Stimulated activated CD4-positive, alpha-beta T cell treated with anti-CD3 and anti-CD28 coated beads, Interleukin-4, amount 100 ng/mL, for 48 hours (primary cell): Measurements from ENCODE around the gene CYTH3.
A peak's percentile ranks its signal among the peaks of the same experiment; 100 is the strongest.
"Not testable (repeated sequence)": the region's sequence is repeated elsewhere in the genome, so short reads cannot be mapped to it uniquely, and the experiment has no call there.

Experiments
- DNase-seq, 2 donors: peaks; one replicate each; pipeline ENCODE4 v3.0.0-alpha.2; 2020; ENCODE audit warnings: low read depth in 2 of 2

CYTH3 gene

DNA sequence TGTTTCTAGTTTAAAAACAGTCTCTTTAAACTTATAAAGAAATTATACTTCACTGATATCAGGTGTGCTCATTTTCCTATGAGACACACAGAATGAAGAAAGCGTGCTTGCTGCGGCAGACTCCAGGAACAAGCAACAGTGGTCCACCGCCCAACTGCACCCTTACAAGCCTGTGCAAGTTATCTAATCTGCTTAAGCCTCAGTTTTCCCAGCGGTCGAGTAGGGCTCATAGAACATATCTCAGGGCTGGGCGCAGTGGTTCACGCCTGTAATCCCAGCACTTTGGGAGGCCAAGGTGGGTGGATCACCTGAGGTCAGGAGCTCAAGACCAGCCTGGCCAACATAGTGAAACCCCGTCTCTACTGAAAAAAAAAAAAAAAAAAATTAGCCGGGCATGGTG lies 43.1 kb downstream of the CYTH3 start:
- not testable (repeated sequence) for DNase-seq

DNA sequence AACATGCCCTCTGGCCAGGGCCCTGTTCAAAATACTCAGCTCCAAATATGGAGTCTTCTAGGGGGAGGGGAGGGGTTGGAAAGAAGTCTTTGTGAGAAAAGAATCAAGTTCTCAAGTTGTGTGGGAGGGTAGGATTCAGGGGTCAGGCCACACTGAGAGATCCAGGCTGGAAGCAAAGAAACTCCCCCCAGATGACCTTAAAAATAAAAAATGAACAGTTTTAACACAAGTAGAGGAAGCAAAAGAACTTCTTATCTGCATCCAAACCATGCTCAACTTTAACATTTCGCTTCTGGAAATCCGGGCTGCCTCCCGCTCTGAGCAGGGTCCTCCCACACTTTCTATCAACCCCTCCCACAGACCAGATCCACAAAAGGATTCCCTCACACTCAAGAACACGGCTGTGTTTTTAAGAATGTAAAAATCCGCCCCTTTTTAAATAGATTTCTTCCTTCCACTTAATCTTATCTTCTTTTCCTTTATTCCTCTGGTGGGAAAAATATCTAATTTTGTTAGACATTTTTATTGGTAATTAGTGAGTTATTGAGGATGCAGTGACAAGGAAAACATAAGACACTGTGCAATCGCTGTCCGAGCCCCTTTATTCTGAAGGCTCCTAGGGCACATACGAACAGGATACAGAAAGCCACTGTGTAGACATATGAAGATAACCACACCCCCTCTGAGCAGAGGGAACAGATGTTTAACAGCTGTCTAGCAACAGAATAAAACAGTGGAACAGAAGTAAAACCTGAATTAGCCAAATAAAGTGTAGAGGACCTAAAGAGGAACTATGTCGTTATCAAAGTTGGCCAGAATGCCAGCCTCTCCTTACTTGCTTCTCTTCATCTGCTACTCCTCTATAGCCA lies 43.8 kb downstream of the CYTH3 start:
- no peak for DNase-seq

DNA sequence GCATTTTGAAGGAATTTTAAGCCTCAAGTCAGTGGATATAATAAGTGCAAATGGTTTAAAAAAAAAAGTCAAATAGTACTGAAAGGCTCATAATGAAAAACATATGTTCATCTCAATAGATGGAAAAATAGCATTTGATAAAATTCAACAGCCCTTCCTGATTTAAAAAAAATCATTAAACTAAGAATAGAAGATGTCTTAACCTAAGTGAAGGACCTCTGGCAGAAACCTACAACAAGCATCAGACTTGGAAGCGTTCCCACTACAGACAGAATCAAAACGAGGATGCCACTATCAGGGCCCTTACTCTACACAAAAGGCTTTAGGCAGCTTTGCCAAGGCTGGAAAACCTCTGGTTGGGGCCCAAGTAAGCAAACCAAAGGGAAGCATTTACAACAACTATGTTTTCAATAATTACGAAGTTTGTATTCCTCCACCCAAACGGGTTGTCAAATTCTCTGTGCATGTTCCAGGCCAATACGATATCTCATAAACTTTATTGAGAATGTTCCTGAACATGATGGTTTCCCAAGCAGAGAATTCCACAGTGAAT lies 45.1 kb downstream of the CYTH3 start:
- DNase-seq: no peak

DNA sequence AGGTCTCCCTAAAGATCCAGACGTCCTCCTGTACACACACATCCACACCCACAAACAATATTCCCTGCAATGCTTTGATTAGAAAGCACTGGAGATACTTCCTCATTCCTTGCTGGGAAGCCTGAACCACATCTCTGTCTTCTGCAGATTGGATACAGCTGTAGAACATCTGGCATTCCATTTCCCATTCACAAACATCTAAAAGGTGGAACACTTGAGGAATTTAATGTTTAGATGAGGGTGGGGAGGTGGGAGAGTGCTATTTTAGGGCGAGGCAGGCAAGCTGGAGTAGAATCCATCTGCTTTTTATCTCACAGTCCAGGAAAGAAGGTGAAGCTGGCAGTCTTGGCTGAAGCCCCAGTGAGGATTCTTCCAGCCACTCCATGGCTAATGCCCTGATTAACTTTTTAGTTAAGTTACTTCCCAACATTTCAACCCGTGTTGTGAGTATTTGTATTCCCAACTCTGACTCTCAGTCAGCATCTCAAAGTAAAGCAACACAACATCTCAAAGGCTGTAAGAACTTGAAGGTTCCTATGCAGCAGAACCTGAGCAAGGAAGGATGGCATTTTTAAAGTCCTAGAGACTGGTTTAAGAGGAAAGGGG lies 46.1 kb downstream of the CYTH3 start:
- no peak for DNase-seq

DNA sequence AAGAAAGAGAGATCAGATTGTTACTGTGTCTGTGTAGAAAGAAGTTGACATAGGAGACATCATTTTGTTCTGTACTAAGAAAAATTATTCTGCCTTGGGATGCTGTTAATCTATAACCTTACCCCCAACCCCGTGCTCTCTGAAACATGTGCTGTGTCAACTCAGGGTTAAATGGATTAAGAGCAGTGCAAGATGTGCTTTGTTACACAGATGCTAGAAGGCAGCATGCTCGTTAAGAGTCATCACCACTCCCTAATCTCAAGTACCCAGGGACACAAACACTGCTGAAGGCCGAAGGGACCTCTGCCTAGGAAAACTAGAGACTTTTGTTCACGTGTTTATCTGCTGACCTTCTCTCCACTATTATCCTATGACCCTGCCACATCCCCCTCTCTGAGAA lies 49.0 kb downstream of the CYTH3 start:
- DNase-seq: not testable (repeated sequence)

DNA sequence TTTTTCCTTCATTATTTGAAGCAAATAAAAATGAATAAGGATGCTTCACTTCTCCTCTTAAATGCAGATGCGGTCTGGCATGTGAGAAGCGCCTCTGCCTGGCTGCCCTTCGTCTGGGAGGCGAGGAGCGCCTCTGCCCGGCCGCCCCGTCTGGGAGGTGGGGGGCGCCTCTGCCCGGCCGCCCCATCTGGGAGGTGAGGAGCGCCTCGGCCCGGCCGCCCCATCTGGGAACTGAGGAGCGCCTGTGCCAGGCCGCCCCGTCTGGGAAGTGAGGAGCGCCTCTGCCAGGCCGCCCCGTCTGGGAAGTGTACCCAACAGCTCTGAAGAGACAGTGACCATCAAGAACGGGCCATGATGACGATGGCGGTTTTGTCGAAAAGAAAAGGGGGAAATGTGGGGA lies 49.4 kb downstream of the CYTH3 start:
- DNase-seq: not testable (repeated sequence)

DNA sequence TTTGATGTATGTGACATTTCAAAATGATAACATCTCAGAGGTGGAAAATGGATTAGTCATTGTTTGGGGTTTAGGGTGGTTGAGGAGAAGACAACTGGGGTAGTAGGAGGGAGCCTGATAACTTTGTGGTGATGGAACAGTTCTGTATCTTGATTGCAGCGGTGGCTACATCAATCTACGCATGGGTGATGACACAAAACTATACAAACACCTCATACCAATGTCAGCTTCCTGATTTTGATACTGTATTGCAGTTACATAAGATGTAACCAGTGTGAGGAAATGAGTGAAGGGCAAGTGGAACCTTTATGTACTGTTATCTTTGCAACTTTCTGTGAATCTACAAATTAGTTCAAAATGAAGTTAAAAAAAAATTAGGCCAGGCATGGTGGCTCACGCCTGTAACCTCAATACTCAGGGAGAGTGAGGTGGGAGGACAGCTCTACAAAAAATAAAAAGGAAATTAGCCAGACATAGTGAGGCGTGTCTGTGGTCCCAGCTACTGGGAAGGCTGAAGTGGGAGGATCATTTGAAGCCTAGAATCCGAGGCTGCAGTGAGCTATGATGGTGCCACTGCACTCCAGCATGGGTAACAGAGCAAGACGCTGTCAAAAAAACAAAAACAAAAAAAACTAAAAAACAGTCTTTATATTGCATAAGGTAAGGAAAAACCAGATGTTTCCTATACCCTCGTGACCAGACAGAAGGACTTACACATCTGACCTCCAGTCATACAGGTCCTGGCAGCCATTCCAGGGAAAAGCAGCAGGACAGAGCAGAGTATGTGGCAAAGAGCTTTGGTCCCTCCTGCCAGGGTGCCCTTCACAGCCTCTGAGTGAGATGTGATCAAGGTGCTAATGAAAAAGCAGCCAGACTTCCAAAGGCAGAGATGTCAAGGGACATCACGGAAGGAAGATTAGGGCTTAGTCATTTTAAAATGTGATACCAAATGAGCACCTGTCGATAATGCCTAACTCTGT lies 50.8 kb downstream of the CYTH3 start:
- peak in 1 of 2 donors; percentile 31 for DNase-seq

DNA sequence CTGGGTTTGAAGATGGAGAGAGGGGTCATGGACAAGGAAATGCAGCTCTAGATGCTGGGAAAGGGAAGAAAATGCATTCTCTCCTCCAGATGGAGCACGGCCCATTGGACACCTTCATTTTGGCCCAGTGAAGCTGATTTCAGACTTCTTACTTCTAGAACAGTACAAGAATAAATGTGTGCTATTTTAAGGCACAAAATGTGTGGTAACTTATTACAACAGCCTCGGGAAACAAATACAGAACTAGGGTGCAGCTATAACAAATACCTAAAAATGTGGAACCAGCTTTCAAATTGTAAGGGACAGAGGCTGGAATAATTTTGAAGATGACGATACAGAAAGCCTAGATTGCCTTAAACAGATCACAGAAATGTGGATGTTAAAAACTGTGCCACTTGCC lies 54.1 kb downstream of the CYTH3 start:
- DNase-seq: no peak

DNA sequence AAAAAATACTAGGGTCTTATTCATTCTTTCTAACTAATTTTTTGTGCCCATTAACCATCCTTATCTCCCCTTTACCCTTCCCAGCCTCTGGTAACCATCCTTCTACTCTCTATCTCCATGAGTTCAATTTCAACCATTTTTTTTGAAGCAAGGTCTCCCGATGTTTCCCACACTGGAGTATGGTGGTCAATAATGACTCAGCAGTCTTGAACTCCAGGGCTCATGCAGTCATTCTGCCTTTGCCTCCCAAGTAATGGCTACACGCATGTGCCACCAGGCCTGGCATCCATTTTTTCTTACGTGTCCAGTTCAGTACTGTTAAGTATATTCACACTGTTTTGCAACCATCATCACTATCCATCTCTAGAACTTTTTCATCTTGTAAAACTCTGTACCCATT lies 60.4 kb downstream of the CYTH3 start:
- no peak for DNase-seq

DNA sequence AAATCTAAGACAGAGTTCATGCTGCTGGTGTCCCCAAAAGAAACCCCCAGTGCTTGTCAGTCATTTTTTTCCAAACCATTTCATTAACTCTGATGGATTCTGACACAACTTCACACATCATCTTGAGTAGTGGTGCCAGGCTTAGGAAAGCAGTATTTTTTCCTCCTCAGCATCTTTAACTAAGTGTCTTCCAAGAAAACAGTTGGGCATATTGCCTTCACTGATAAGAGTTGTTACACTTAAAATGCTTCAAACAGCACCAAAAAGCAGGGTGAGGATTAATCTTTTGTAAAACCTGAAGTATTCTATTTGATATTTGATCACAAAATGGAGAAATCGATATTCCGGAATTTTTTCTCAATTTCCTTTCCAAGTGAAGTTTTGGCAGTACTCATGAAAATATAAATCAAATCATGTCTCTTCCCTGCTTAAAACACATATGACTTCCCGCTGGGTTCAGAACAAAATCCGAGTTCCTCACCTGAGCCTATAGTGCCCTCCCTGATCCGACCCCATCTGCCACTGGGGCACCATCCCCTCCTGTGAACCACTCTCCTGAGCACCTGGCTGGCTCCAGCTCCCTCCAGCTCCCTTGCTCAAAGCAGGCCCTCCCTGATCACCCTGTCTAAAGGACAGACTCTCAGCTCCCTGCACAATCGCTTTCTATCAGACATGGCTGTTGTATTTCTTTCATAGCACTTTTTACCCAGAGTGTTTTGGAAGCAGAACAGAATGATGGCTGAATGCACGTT lies 61.6 kb downstream of the CYTH3 start:
- no peak for DNase-seq

DNA sequence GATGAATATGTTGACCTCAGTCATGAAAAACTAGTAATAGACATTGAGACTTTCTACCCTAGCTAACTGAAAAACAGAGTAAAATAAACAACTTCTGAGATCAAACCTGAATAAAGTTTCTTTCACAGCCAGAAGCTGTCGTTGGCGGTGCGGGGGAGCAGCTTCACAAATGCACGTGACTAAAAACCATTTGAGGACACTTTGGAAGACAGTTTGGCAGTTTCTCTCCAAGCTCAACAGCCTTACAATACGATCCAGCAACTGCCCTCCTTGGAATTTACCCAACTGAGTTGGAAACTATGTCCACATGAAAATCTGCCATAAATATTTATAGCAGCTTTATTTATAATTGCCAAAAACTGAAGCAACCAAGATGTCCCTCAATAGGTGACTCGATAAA lies 63.1 kb downstream of the CYTH3 start:
- no peak for DNase-seq

DNA sequence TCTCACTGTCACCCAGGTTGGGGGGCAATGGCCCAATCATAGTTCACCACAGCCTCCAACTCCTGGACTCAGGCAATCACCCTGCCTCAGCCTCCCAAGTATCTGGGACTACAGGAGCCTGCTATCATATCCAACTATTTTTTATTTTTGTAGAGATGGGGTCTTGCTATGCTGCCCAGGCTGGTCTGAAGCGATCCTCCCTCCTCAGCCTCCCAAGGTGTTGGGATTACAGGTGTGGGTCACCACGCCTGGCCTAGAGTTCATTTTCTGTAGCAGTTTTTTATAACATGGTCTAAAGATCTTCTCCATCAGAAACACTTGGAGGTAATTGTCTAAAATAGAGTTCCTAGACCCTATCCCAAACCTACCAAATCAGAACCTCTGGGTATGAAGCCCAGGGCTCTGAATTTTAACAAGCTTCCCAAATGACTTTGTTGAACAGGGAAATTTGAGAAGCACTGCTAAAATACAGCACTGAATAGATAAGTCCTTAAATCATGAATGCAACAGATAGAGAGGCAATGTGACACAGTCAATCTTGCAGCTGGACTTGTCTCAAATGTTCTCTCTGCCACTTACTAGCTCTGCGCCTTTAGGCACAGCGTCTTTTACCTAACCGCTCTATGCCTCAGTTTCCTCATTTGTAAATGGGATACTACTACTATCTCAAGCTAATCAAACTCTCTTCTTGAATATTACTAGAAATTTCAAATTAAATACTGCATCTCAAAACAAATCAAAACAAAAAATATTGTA lies 63.7 kb downstream of the CYTH3 start:
- no peak for DNase-seq

DNA sequence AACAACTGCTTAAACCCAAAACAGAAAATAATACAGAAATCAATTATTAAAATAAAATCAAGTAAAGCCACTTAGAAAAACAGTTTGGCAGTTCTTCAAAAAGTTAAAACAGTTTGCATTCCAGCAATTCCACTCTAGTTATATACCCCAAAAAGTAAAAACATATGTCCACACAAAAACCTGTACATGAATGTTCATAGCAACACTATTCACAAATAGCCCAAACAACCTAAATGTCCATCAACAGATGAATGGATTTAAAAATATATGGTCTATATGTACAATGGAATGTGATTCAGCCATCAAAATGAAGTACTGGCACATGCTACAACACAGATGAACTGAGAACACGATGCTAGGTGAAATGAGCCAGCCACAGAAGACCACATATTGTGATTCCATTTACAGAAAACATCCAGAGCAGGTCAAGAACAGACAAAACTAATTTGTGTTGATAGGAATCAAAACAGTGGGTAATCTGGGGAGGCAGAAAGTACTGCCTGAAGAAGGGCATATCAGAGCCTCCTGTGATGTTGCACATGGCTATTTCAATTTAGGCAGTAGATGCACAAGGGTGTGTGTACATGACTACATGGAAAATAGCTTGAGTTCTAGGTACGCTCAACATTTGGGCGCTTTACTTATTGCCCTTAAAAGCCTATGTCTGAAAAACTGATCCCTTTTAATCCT lies 66.3 kb downstream of the CYTH3 start:
- no peak for DNase-seq

DNA sequence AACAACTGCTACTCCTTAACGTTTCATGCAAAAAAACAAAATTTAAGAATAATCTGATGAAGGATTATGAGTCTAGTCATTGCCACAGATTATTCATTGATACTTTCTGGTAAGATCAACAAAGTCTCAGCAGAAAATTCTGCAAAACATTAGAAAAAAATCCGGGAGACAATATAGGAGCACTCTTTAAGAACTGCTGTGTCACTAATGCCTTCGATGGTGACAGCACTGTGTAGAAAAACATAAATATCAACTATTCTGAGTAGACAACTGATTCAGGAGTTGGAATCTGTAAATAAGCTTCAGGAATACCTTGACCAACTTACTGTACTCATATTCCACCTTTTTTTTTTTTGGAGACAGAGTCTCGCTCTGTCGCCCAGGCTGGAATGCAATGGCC lies 69.0 kb downstream of the CYTH3 start:
- DNase-seq: no peak

DNA sequence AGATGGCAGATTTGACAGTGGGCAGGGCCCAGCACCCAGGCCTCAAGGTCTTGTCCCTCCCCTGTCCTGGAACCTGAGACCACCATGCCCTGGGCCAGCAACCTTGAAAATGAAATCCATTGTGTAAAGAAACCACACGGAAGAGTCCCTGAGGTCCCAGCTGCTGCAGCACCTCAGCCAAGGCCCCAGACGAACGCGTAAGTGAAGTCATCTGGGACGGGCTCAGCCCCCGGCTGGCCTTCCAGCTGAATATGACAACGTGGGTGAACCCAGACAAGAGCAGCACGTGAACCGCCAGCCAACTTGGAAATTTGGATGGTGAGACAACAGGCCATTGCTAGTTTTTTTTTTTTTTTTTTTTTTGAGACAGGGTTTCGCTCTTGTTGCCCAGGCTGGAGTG lies 70.3 kb downstream of the CYTH3 start:
- DNase-seq: no peak

DNA sequence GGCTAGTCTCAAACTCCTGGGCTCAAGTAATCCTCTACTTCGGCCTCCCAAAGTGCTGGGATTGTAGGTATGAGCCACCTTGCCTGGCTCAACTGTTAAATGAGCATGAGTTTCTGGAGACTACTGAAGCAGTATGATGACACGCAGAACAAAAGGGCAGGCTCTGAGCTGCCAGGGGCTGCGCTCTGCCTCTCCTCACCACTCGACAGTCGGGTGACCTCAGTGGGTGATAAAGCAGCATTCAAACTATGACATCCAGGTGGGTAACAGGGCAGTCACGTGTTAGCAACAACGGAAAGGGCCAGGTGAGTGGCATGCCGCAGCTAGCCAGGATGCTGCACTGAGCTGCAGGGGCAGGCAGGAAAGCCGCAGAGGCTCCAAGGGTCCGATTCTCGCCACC lies 71.5 kb downstream of the CYTH3 start:
- DNase-seq: no peak

DNA sequence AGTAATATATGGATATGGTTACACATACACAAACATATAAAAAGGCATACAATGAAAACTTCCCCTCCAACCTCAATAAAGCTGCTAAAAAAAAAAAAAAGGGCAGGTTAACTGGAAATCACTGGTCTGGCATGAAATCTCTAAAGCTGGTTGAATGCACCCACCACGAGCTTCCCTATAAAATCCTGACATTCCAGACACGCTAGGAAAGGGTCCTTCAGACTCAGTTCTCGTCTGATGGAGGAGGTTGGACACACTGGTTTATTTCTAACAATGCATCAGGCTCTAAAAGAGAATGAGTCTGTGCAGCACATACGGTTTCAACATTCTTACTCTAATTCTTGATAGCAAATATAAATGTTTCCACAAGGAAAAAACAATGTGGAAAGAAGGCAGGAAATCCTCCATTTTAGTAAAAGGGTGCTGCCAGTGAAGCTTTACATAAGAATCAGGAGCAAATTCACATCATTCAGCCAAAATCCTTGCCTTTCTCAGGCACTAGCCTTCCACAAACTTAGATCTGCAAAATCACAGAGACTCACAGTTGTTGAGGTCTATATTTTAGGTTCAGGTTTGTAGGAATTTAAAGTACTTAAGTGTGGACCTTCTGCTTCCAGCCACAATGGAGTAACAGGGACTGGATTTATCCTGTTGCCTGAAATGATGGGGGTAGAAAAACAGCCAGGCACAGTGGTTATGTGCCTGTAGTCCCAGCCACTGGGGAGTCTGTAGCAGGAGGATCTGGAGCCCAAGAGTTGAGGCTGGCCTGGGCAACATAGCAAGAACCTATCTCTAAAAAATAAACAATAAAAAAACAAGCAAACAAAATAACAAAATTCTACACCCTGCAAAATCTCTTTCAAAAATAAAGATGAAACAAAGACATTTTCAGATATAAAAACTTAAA lies 73.5 kb downstream of the CYTH3 start:
- no peak for DNase-seq

DNA sequence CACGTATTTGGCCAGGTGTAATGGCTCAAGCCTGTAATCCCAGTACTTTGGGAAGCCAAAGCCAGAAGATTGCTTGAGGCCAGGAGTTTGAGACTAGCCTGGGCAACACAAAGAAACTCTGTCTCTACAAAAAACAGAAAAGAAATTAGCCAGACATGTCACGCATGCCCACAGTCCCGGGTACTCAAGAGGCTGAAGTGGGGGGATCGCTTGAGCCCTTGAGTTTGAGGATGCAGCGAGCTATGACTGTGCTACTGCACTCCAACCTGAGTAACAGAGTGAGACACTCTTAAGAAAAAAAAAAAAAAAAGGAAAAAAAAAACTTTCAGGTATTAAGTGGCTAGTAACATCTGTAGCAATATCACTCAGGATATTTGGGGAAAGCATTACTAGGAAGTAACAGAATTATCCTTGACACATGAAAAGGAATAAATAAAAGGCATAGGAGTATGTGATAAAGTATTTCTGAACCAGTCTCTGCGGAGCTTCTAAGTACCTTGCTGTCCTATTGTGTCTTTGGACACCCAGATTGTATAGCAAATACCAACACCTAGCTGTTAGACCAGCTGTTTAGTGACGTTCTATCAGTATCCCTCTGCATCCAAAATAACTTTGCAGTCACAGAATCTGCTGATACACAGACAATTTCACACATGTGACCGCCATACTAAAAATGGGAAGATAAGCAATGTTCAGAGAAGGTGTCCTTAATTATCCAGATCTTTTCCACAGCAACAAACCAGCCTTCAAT lies 74.4 kb downstream of the CYTH3 start:
- DNase-seq: no peak
